Endothelial cell of umbilical vein (primary cell): ENCODE data around the gene SMCHD1. TPM values are rescaled to one million over a fixed set of nuclear protein-coding genes. Genes with fewer than 3 reads are reported as not detected.
A peak's percentile ranks its signal among the peaks of the same experiment; 100 is the strongest.

ENCODE experiments used
- BruUV-seq: library from RNA; stranded (reverse); fragments of 400-500 nt; replicated peaks from 2 replicates; lab custom pipeline; 2021; lab: Mats Ljungman, UMichigan
- CTCF ChIA-PET: fragments of 300-600, 350-600 bp; sonication (Branson Sonifier 250); formaldehyde crosslinking; loops from one replicate; lab custom pipeline; 2021; ENCODE audit warnings: antibody characterized with exemption, inconsistent platforms; lab: Charles Lee
- POLR2A ChIA-PET: fragments of 300-600, 350-600 bp; sonication (Branson Sonifier 250); formaldehyde crosslinking; loops from one replicate; lab custom pipeline; 2021; ENCODE audit warnings: antibody characterized with exemption, inconsistent platforms; lab: Charles Lee
- DNase-seq: peaks from one replicate; pipeline ENCODE4 v3.0.0-alpha.2; 2011; ENCODE audit warnings: low read depth, low spot score
- FAIRE-seq: peaks from 2 replicates; lab custom pipeline; 2011; peaks lifted over from hg19 to GRCh38; lab: Jason Lieb, UNC
- H2AFZ ChIP-seq: 2 replicates; pipeline ENCODE4 v1.6.0; 2012; ENCODE audit warnings: low read depth, low read length, control low read depth, inconsistent platforms
- H3K27ac ChIP-seq: 2 replicates; pipeline ENCODE4 v1.5.1; 2011; ENCODE audit warnings: low read depth, mild to moderate bottlenecking, control low read depth, low read length, moderate library complexity; ENCODE audit not compliant: insufficient read depth
- H3K27me3 ChIP-seq, 2 experiments: 2 replicates each; pipeline versions ENCODE4 v1.6.0 to v1.6.1; 2011; ENCODE audit warnings: low read length in 2 of 2, mixed read lengths in 1 of 2; ENCODE audit not compliant: control insufficient read depth in 2 of 2, insufficient read depth in 2 of 2
- H3K36me3 ChIP-seq, 2 experiments: 2 replicates in 1 of 2; 3 replicates in 1 of 2; pipeline ENCODE4 v1.5.1; 2011; ENCODE audit warnings: low read length in 2 of 2, mild to moderate bottlenecking in 1 of 2, moderate library complexity in 1 of 2; ENCODE audit not compliant: control insufficient read depth in 2 of 2, insufficient read depth in 2 of 2; ENCODE audit errors: extremely low read depth in 1 of 2
- H3K4me1 ChIP-seq: 3 replicates; pipeline ENCODE4 v1.5.1; 2011; ENCODE audit warnings: mild to moderate bottlenecking, low read length; ENCODE audit not compliant: control insufficient read depth, insufficient read depth; ENCODE audit errors: extremely low read depth
- H3K4me2 ChIP-seq: 2 replicates; pipeline ENCODE4 v1.6.1; 2011; ENCODE audit warnings: low read length, control low read depth, mixed read lengths; ENCODE audit not compliant: insufficient read depth
- H3K4me3 ChIP-seq, 3 experiments: fragments of 200-600 bp in 1 of 3; sonication (generic), shearing (Covaris generic) in 1 of 3; replicated peaks in 1 of 3; 2 replicates each; pipeline ENCODE4 v1.5.1; 2011 to 2016; ENCODE audit warnings: control low read depth in 3 of 3, low read length in 3 of 3, mild to moderate bottlenecking in 2 of 3, inconsistent platforms in 1 of 3, low read depth in 1 of 3, moderate library complexity in 1 of 3; ENCODE audit not compliant: insufficient read depth in 1 of 3
- H3K79me2 ChIP-seq: 2 replicates; pipeline ENCODE4 v1.6.0; 2012; ENCODE audit warnings: low read length, inconsistent platforms; ENCODE audit not compliant: control insufficient read depth, insufficient read depth
- H3K9ac ChIP-seq: replicated peaks from 2 replicates; pipeline ENCODE3; 2011; ENCODE audit warnings: low read length, control low read depth; ENCODE audit not compliant: insufficient read depth; ENCODE audit errors: extremely low read depth
- H3K9me1 ChIP-seq: replicated peaks from 3 replicates; pipeline ENCODE4 v1.6.0; 2011; ENCODE audit warnings: mild to moderate bottlenecking, low read length; ENCODE audit not compliant: control insufficient read depth, insufficient read depth; ENCODE audit errors: extremely low read depth
- H3K9me3 ChIP-seq: replicated peaks from 2 replicates; pipeline ENCODE4 v1.5.1; 2012; ENCODE audit warnings: low read length, inconsistent platforms; ENCODE audit not compliant: control insufficient read depth, insufficient read depth
- H4K20me1 ChIP-seq: replicated peaks from 2 replicates; pipeline ENCODE3; 2011; ENCODE audit warnings: mild to moderate bottlenecking, low read length; ENCODE audit not compliant: control insufficient read depth, insufficient read depth; ENCODE audit errors: extremely low read depth
- CTCF ChIP-seq, 2 donors: IDR thresholded peaks; 1 replicate in 1 of 2; 2 replicates in 1 of 2; pipeline ENCODE4 v1.5.1; 2011; ENCODE audit warnings: low read length in 2 of 2, mild to moderate bottlenecking in 2 of 2, moderate library complexity in 2 of 2, control low read depth in 1 of 2, inconsistent platforms in 1 of 2, low read depth in 1 of 2; ENCODE audit not compliant: insufficient read depth in 1 of 2; ENCODE audit errors: extremely low read depth in 1 of 2
- EZH2 ChIP-seq: IDR thresholded peaks from 2 replicates; pipeline ENCODE4 v1.6.1; 2012; ENCODE audit warnings: borderline replicate concordance, low read depth, mild to moderate bottlenecking, moderate library complexity, low read length, inconsistent platforms; ENCODE audit not compliant: severe bottlenecking
- FOS ChIP-seq: IDR thresholded peaks from 2 replicates; pipeline ENCODE4 v1.6.1; 2011; ENCODE audit warnings: mild to moderate bottlenecking, low read length, moderate library complexity, borderline replicate concordance; ENCODE audit not compliant: insufficient read depth
- GATA2 ChIP-seq: IDR thresholded peaks from 2 replicates; pipeline ENCODE4 v1.7.0; 2011; ENCODE audit warnings: low read depth, mild to moderate bottlenecking, moderate library complexity, mixed read lengths, low read length; ENCODE audit not compliant: insufficient read length, insufficient read depth
- JUN ChIP-seq: IDR thresholded peaks from 2 replicates; pipeline ENCODE4 v1.6.1; 2011; ENCODE audit warnings: borderline replicate concordance, low read depth; ENCODE audit not compliant: insufficient read length, insufficient read depth
- MAX ChIP-seq: IDR thresholded peaks from 2 replicates; pipeline ENCODE4 v1.6.1; 2011; ENCODE audit not compliant: insufficient read depth, insufficient read length
- MYC ChIP-seq: IDR thresholded peaks from one replicate; pipeline ENCODE4 v1.6.1; 2011; ENCODE audit warnings: mild to moderate bottlenecking, low read depth, low read length
- POLR2A ChIP-seq: IDR thresholded peaks from 2 replicates; pipeline ENCODE4 v1.6.1; 2012; ENCODE audit warnings: low read depth, mild to moderate bottlenecking, control low read depth, low read length
- POLR2AphosphoS5 ChIP-seq: IDR thresholded peaks from 2 replicates; pipeline ENCODE4 v1.6.1; 2012; ENCODE audit warnings: low read depth, mild to moderate bottlenecking, control low read depth, low read length, moderate library complexity; ENCODE audit not compliant: insufficient read depth
- dilution Hi-C: fragments of 300-500 bp; cut with MboI; formaldehyde crosslinking; loops from one replicate; pipeline ENCODE4 v1.15.0; 2019; ENCODE audit warnings: low sequenced_read_pairs; ENCODE audit not compliant: extremely low pct_ligation_motif_present
- intact Hi-C: fragments of 100-400 bp; cut with micrococcal nuclease; formaldehyde crosslinking; loops from one replicate; pipeline ENCODE4 v1.10.0; 2022
- polyA plus RNA-seq, 4 experiments: library from polyadenylated mRNA; depleted of rRNA in 3 of 4; stranded (reverse) in 3 of 4; unstranded in 1 of 4; fragments of >200 nt; gene quantifications; 2 replicates each; pipeline versions ENCODE4 v1.2.1 to v1.2.3, GENCODE V29; 2011 to 2012; ENCODE audit warnings: missing spikeins in 1 of 4
- total RNA-seq: library from RNA; stranded (reverse); gene quantifications from 2 replicates; pipeline ENCODE4 v1.2.3, GENCODE V29; 2021

Gene SMCHD1
- total and polyA plus RNA-seq, 2 donors (not counting 3 experiments of a cell fraction or from before 2014, with no cell fraction given) = 7.4 to 39.9 TPM

DNA sequence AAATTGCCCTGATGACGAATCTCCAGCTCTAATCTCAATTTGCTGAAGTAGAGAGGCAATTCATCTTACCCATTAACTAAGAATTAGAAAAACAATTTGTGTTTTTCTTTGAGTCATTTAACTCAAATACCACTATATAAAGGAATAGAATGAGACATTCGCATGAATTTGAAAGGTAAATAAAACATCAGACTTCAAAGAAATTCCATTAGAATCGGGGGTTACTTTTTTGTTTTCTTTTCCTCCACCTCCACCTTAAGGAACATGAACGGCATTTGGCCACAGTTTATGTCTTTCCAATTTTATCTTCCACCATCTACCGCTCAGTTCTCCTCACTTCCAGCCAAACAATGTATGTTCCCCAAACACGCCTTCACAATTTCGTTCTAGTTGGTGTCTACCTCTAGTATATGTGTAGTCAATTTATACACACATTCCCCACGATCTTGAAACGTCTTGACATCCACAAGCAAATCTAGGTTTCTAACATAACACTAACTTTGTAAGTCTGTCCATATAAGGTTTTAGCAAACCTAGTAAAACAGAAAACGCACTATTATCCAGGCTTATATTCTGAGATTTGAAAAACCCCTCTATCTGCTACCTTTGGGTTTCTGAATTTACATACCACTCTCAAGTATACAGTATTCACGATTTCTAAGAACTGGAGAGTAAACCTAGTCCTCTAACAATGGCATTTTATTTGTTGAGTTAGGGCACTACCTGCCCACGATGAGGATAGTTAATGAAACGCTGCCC lies 1.2 kb upstream of the SMCHD1 start:
- POLR2A ChIA-PET = no interaction called here
- no TSS peak for BruUV-seq
- dilution Hi-C loops (no loop called here), intact Hi-C loops (loop anchor here (2.0 to 10.0 kb wide), 3 partner anchors 18 to 250 kb away; partner anchors contain the start of genes METTL4 and NDC80)
- CTCF ChIA-PET = interaction anchor here (0.5 to 1.4 kb wide), 3 partner anchors 17 to 66 kb away, joined by 3 read pairs; no protein-coding TSS in a partner anchor
- peak overlapping the region; percentile 92 for H2AFZ ChIP-seq
- H3K9ac ChIP-seq = peak overlapping the region; percentile 96
- H3K4me1 ChIP-seq = peaks cover 30% of the 10 kb centered on the region
- H3K9me1 ChIP-seq = no peaks in the 10 kb centered on the region
- H3K27ac ChIP-seq = peak overlapping the region; percentile 90
- peak; percentile 49 for DNase-seq
- H3K79me2 ChIP-seq = peaks cover 35% of the 10 kb centered on the region
- peak overlapping the region; percentile 96 for H3K4me2 ChIP-seq
- peak overlapping the region; percentile 60 to 99 (median 78) for H3K4me3 ChIP-seq
- peaks cover 0 to 4% of the 10 kb centered on the region in 2 experiments for H3K27me3 ChIP-seq
- H4K20me1 ChIP-seq = peaks cover 3% of the 10 kb centered on the region
- no peak for TF ChIP-seq POLR2A
- TF ChIP-seq GATA2 = no peak
- TF ChIP-seq CTCF (IDR thresholded peaks at IDR 0.05; ENCODE audit: extremely low read depth in 1 of 2, insufficient read depth in 1 of 2, low read depth in 1 of 2, low read length in 2 of 2) = no peak
- no peak for TF ChIP-seq FOS
- TF ChIP-seq EZH2 = no peak
- TF ChIP-seq MAX = no peak
- no peak for TF ChIP-seq JUN
- no peak for TF ChIP-seq POLR2AphosphoS5
- TF ChIP-seq MYC = no peak
- H3K9me3 ChIP-seq = no peaks in the 10 kb centered on the region
- no peak for FAIRE-seq
- H3K36me3 ChIP-seq = no peaks in the 10 kb centered on the region
